Effector memory CD8-positive, alpha-beta T cell (primary cell): ENCODE data around the gene FAF1.
A peak's percentile ranks its signal among the peaks of the same experiment; 100 is the strongest.

Source experiments
- ATAC-seq: fragments of 150-1000 bp; cut with Tn5 transposase; replicated peaks from 2 replicates; pipeline ENCODE4 v1.10.0; 2021; ENCODE audit warnings: mild to moderate bottlenecking, moderate library complexity
- DNase-seq, 3 experiments: peaks; one replicate each; pipeline ENCODE4 v3.0.0; 2021
- H3K27ac Mint-ChIP-seq, 2 donors: one replicate each; pipeline ENCODE4 v1.8.0; 2022; ENCODE audit warnings: mild to moderate bottlenecking in 2 of 2, mixed read lengths in 2 of 2, moderate library complexity in 2 of 2
- H3K27me3 Mint-ChIP-seq, 2 donors: one replicate each; pipeline ENCODE4 v1.8.0; 2022; ENCODE audit warnings: mixed read lengths in 2 of 2
- H3K36me3 Mint-ChIP-seq: one replicate; pipeline ENCODE4 v1.8.0; 2022; ENCODE audit warnings: mild to moderate bottlenecking, moderate library complexity, mixed read lengths; ENCODE audit not compliant: insufficient read depth
- H3K4me1 Mint-ChIP-seq, 2 donors: one replicate each; pipeline ENCODE4 v1.8.0; 2022; ENCODE audit warnings: low read depth in 2 of 2, mixed read lengths in 2 of 2
- H3K4me3 Mint-ChIP-seq, 2 donors: one replicate each; pipeline ENCODE4 v1.8.0; 2022; ENCODE audit warnings: mild to moderate bottlenecking in 2 of 2, mixed read lengths in 2 of 2, moderate library complexity in 2 of 2
- H3K9me3 Mint-ChIP-seq, 2 donors: one replicate each; pipeline ENCODE4 v1.8.0; 2022; ENCODE audit warnings: mixed read lengths in 2 of 2

The FAF1 gene

GRCh38 chr1:50422946-50423669 is 537.0 kb downstream of the FAF1 start, which contains the start of gene DMRTA2:
Gene DMRTA2, minus strand, starts transcription at chr1:50423443. Its CDS starts 1,907 bp downstream, at chr1:50421536.
- ATAC-seq: no peak
- Mint-ChIP-seq H3K4me1 (peaks cover 37 to 46% of the 10 kb centered on the region in 2 donors), H3K27me3 (peaks cover 80 to 90% of the 10 kb centered on the region in 2 donors), H3K36me3 (peaks cover 20% of the 10 kb centered on the region), H3K4me3 (peak within 1 kb of the TSS; percentile 73 to 80), H3K9me3 (no peaks in the 10 kb centered on the region), H3K27ac (no peak within 1 kb of the TSS)
- DNase-seq: no peak

- Mint-ChIP-seq H3K27me3 (peaks cover 81 to 90% of the 10 kb centered on the region in 2 donors), H3K36me3 (peaks cover 16% of the 10 kb centered on the region), H3K27ac (no peak overlapping the region), H3K9me3 (no peaks in the 10 kb centered on the region), H3K4me3 (peak overlapping the region; percentile 32 to 73), H3K4me1 (peaks cover 37 to 44% of the 10 kb centered on the region in 2 donors)
- no peak for DNase-seq
- ATAC-seq: no peak
These were observed 537.5 kb downstream of the FAF1 start for GRCh38 chr1:50422675-50422945.

GRCh38 chr1:50421768-50422674 is 538.0 kb downstream of the FAF1 start:
- H3K9me3 Mint-ChIP-seq: no peaks in the 10 kb centered on the region
- peaks cover 12% of the 10 kb centered on the region for H3K36me3 Mint-ChIP-seq
- peak overlapping the region; percentile 32 to 45 for H3K4me3 Mint-ChIP-seq
- H3K27ac Mint-ChIP-seq: no peak overlapping the region
- peaks cover 31 to 39% of the 10 kb centered on the region in 2 donors for H3K4me1 Mint-ChIP-seq
- peaks cover 79 to 90% of the 10 kb centered on the region in 2 donors for H3K27me3 Mint-ChIP-seq
- DNase-seq (no peak), ATAC-seq (no peak)

- Mint-ChIP-seq H3K9me3 (no peaks in the 10 kb centered on the region), H3K27me3 (peaks cover 79 to 90% of the 10 kb centered on the region in 2 donors), H3K36me3 (peaks cover 12% of the 10 kb centered on the region), H3K27ac (no peak overlapping the region), H3K4me1 (peaks cover 31 to 37% of the 10 kb centered on the region in 2 donors), H3K4me3 (peak overlapping the region in 1 of 2 donors; percentile 45)
- DNase-seq (no peak), ATAC-seq (no peak)
These were observed 538.7 kb downstream of the FAF1 start for GRCh38 chr1:50421366-50421748.

GRCh38 chr1:50420689-50421365 is 539.2 kb downstream of the FAF1 start:
- peak overlapping the region in 1 of 2 donors; percentile 12 for H3K27ac Mint-ChIP-seq
- H3K4me1 Mint-ChIP-seq: peaks cover 31 to 34% of the 10 kb centered on the region in 2 donors
- DNase-seq: no peak
- peaks cover 79 to 90% of the 10 kb centered on the region in 2 donors for H3K27me3 Mint-ChIP-seq
- ATAC-seq: peak; percentile 37
- no peaks in the 10 kb centered on the region for H3K9me3 Mint-ChIP-seq
- peak overlapping the region; percentile 40 to 54 for H3K4me3 Mint-ChIP-seq
- peaks cover 10% of the 10 kb centered on the region for H3K36me3 Mint-ChIP-seq

GRCh38 chr1:50419907-50420677 is 540.0 kb downstream of the FAF1 start:
- ATAC-seq (no peak), DNase-seq (no peak)
- Mint-ChIP-seq H3K4me1 (peaks cover 31 to 34% of the 10 kb centered on the region in 2 donors), H3K4me3 (peak overlapping the region; percentile 40 to 54), H3K27me3 (peaks cover 79 to 90% of the 10 kb centered on the region in 2 donors), H3K27ac (peak overlapping the region in 1 of 2 donors; percentile 12), H3K36me3 (peaks cover 10% of the 10 kb centered on the region), H3K9me3 (no peaks in the 10 kb centered on the region)

GRCh38 chr1:50419192-50419906 is 540.7 kb downstream of the FAF1 start:
- Mint-ChIP-seq H3K27ac (no peak overlapping the region), H3K9me3 (no peaks in the 10 kb centered on the region), H3K27me3 (peaks cover 79 to 90% of the 10 kb centered on the region in 2 donors), H3K36me3 (peaks cover 9% of the 10 kb centered on the region), H3K4me1 (peaks cover 26 to 29% of the 10 kb centered on the region in 2 donors), H3K4me3 (peak overlapping the region; percentile 40 to 54)
- DNase-seq: no peak
- peak; percentile 31 for ATAC-seq

GRCh38 chr1:50418600-50419109 is 541.4 kb downstream of the FAF1 start:
- Mint-ChIP-seq H3K36me3 (peaks cover 4% of the 10 kb centered on the region), H3K4me1 (peaks cover 20 to 26% of the 10 kb centered on the region in 2 donors), H3K27me3 (peaks cover 78 to 90% of the 10 kb centered on the region in 2 donors), H3K9me3 (no peaks in the 10 kb centered on the region), H3K27ac (no peak overlapping the region), H3K4me3 (peak overlapping the region in 1 of 2 donors; percentile 50)
- DNase-seq (no peak), ATAC-seq (peak; percentile 12)

GRCh38 chr1:50417946-50418599 is 542.0 kb downstream of the FAF1 start:
- ATAC-seq (no peak), DNase-seq (no peak)
- peak overlapping the region in 1 of 2 donors; percentile 50 for H3K4me3 Mint-ChIP-seq
- H3K4me1 Mint-ChIP-seq: peaks cover 20 to 21% of the 10 kb centered on the region in 2 donors
- H3K27me3 Mint-ChIP-seq: peaks cover 78 to 90% of the 10 kb centered on the region in 2 donors
- no peaks in the 10 kb centered on the region for H3K9me3 Mint-ChIP-seq
- peaks cover 3% of the 10 kb centered on the region for H3K36me3 Mint-ChIP-seq
- no peak overlapping the region for H3K27ac Mint-ChIP-seq

- H3K4me3 Mint-ChIP-seq: no peak overlapping the region
- H3K27me3 Mint-ChIP-seq: peaks cover 78 to 90% of the 10 kb centered on the region in 2 donors
- ATAC-seq: no peak
- peaks cover 3% of the 10 kb centered on the region for H3K36me3 Mint-ChIP-seq
- no peak for DNase-seq
- H3K27ac Mint-ChIP-seq: no peak overlapping the region
- H3K9me3 Mint-ChIP-seq: no peaks in the 10 kb centered on the region
- H3K4me1 Mint-ChIP-seq: peaks cover 15 to 17% of the 10 kb centered on the region in 2 donors
These were observed 542.6 kb downstream of the FAF1 start for GRCh38 chr1:50417507-50417906.

- Mint-ChIP-seq H3K4me3 (peak overlapping the region in 1 of 2 donors; percentile 3), H3K9me3 (no peaks in the 10 kb centered on the region), H3K27me3 (peaks cover 72 to 83% of the 10 kb centered on the region in 2 donors), H3K27ac (no peak overlapping the region), H3K36me3 (no peaks in the 10 kb centered on the region), H3K4me1 (peaks cover 13 to 14% of the 10 kb centered on the region in 2 donors)
- DNase-seq (no peak), ATAC-seq (no peak)
These were observed 543.3 kb downstream of the FAF1 start for GRCh38 chr1:50416553-50417453.
